SJCRH30 (cell line): ENCODE measurements around the gene SCAP. TPM values are rescaled to one million over a fixed set of nuclear protein-coding genes. Genes with fewer than 3 reads are reported as not detected.

Source experiments
- DNase-seq, 2 experiments: peaks; one replicate each; pipeline ENCODE4 v3.0.0-alpha.2; 2015 to 2020
- H3K27ac ChIP-seq: fragments of 250-450 bp; sonication (Bioruptor Pico); 2 replicates; pipeline ENCODE4 v1.5.1; 2020; ENCODE audit warnings: mild to moderate bottlenecking, moderate library complexity
- H3K27me3 ChIP-seq: fragments of 250-450 bp; sonication (Bioruptor Pico); 2 replicates; pipeline ENCODE4 v1.5.1; 2020; ENCODE audit warnings: mild to moderate bottlenecking, moderate library complexity
- H3K36me3 ChIP-seq: fragments of 250-450 bp; sonication (Bioruptor Pico); 2 replicates; pipeline ENCODE4 v1.5.1; 2020; ENCODE audit warnings: mild to moderate bottlenecking, moderate library complexity
- H3K4me1 ChIP-seq: fragments of 250-450 bp; sonication (Bioruptor Pico); 2 replicates; pipeline ENCODE4 v1.5.1; 2020; ENCODE audit warnings: mild to moderate bottlenecking, moderate library complexity
- H3K4me3 ChIP-seq: fragments of 250-450 bp; sonication (Bioruptor Pico); 2 replicates; pipeline ENCODE4 v1.5.1; 2020; ENCODE audit warnings: mild to moderate bottlenecking, moderate library complexity
- H3K9me3 ChIP-seq: fragments of 250-450 bp; sonication (Bioruptor Pico); replicated peaks from 2 replicates; pipeline ENCODE4 v1.5.1; 2020; ENCODE audit warnings: mild to moderate bottlenecking, moderate library complexity
- total RNA-seq: library from RNA; depleted of rRNA; stranded (reverse); fragments of >200 nt; shearing (Covaris generic); gene quantifications from 2 replicates; pipeline ENCODE4 v1.2.3, GENCODE V29; 2014; rRNA removed

SCAP gene
- total RNA-seq, 1 experiment from 2014 or later, result 47.5 TPM

- H3K36me3 ChIP-seq, result no peaks in the 10 kb centered on the region
- H3K27me3 ChIP-seq, result no peaks in the 10 kb centered on the region
- no peak for DNase-seq
- no peak overlapping the region for H3K27ac ChIP-seq
- peaks cover 5% of the 10 kb centered on the region; the same call in 1 of the 2 replicates for H3K4me1 ChIP-seq
- no peaks in the 10 kb centered on the region for H3K9me3 ChIP-seq
- H3K4me3 ChIP-seq, result no peak overlapping the region
Observed at GRCh38 chr3:47367631-47368030, 108.1 kb downstream of the SCAP start.

DNA sequence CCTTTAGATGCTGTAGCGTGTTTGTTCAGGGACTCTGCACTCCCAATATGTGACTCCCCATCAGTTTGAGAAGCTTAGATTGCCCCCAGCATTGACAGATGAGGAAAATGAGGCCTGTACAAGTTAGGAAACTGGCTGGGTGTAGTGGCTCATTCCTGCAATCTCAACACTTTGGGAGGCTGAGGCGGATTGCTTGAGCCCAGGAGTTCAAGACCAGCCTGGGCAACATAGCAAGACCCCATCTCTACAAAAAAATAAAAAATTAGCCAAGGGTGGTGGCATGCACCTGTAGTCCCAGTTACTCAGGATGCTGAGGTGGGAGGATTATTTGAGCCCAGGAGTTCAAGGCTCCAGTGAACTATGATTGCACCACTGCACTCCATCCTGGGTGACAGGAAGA, 108.9 kb downstream of the SCAP start:
- H3K27ac ChIP-seq, result no peak overlapping the region
- H3K36me3 ChIP-seq, result no peaks in the 10 kb centered on the region
- H3K9me3 ChIP-seq, result no peaks in the 10 kb centered on the region
- peaks cover 5% of the 10 kb centered on the region; the same call in 1 of the 2 replicates for H3K4me1 ChIP-seq
- H3K27me3 ChIP-seq, result no peaks in the 10 kb centered on the region
- DNase-seq, result no peak
- no peak overlapping the region for H3K4me3 ChIP-seq

- peak in 1 of 2 experiments; percentile 44 for DNase-seq
- Histone ChIP-seq H3K4me1 (peaks cover 5% of the 10 kb centered on the region; the same call in 1 of the 2 replicates), H3K36me3 (no peaks in the 10 kb centered on the region), H3K4me3 (no peak overlapping the region), H3K9me3 (no peaks in the 10 kb centered on the region), H3K27me3 (no peaks in the 10 kb centered on the region), H3K27ac (no peak overlapping the region)
Observed at GRCh38 chr3:47365213-47366153, 110.3 kb downstream of the SCAP start.

Other genes with a start within 250 kb of the SCAP start
- gene KIF9, start 193.1 kb downstream of the SCAP start, total RNA-seq, result 5.1 and 5.6 TPM in 2 replicates
- 11.3 and 11.8 TPM in 2 replicates for gene KLHL18, start 193.0 kb downstream of the SCAP start, total RNA-seq
- gene PTPN23, start 94.9 kb downstream of the SCAP start, total RNA-seq, result 7.4 and 11.4 TPM in 2 replicates
- 36.1 and 41.4 TPM in 2 replicates for gene ELP6, start 37.8 kb upstream of the SCAP start, total RNA-seq
- 0.73 and 1.1 TPM in 2 replicates for gene CSPG5, start 102.9 kb upstream of the SCAP start, total RNA-seq